Embryonic facial prominence (tissue), 1 donor: ENCODE measurements around the gene NOTCH4.
A peak's percentile ranks its signal among the peaks of the same experiment; 100 is the strongest.
"Not testable (repeated sequence)": the region's sequence is repeated elsewhere in the genome, so short reads cannot be mapped to it uniquely, and the experiment has no call there.

ENCODE experiments used
- DNase-seq: peaks from one replicate; pipeline ENCODE4 v3.0.0-alpha.2; 2016; ENCODE audit errors: extremely low spot score

The NOTCH4 gene

GRCh38 chr6:32216998-32217397 lies 6.9 kb downstream of the NOTCH4 start:
- no peak for DNase-seq

GRCh38 chr6:32216285-32216684 lies 7.6 kb downstream of the NOTCH4 start:
- no peak for DNase-seq

GRCh38 chr6:32215617-32216016 lies 8.2 kb downstream of the NOTCH4 start:
- DNase-seq, result no peak

- DNase-seq, result no peak
Measured at GRCh38 chr6:32214126-32214525, 9.7 kb downstream of the NOTCH4 start.

- no peak for DNase-seq
Measured at GRCh38 chr6:32213649-32214048, 10.2 kb downstream of the NOTCH4 start.

- DNase-seq, result no peak
Measured at GRCh38 chr6:32212076-32212760, 11.6 kb downstream of the NOTCH4 start.

GRCh38 chr6:32211432-32211831 lies 12.4 kb downstream of the NOTCH4 start:
- not testable (repeated sequence) for DNase-seq

- no peak for DNase-seq
Measured at GRCh38 chr6:32210191-32210601, 13.7 kb downstream of the NOTCH4 start.

GRCh38 chr6:32208996-32209395 lies 14.9 kb downstream of the NOTCH4 start:
- no peak for DNase-seq

- DNase-seq, result no peak
Measured at GRCh38 chr6:32204268-32204715, 19.6 kb downstream of the NOTCH4 start.

GRCh38 chr6:32203426-32204267 lies 20.2 kb downstream of the NOTCH4 start:
- no peak for DNase-seq

- no peak for DNase-seq
Measured at GRCh38 chr6:32202186-32202585, 21.7 kb downstream of the NOTCH4 start.

- no peak for DNase-seq
Measured at GRCh38 chr6:32200711-32201475, 23.0 kb downstream of the NOTCH4 start.

GRCh38 chr6:32198866-32199265 lies 25.0 kb downstream of the NOTCH4 start:
- no peak for DNase-seq

- DNase-seq, result no peak
Measured at GRCh38 chr6:32198345-32198696, 25.5 kb downstream of the NOTCH4 start.

GRCh38 chr6:32196682-32197616 lies 26.9 kb downstream of the NOTCH4 start:
- no peak for DNase-seq

- DNase-seq, result peak; percentile 81
Measured at GRCh38 chr6:32195902-32196681, 27.8 kb downstream of the NOTCH4 start.

GRCh38 chr6:32195652-32195901 lies 28.3 kb downstream of the NOTCH4 start:
- DNase-seq, result peak; percentile 97

- no peak for DNase-seq
Measured at GRCh38 chr6:32194825-32195651, 28.8 kb downstream of the NOTCH4 start.

- DNase-seq, result no peak
Measured at GRCh38 chr6:32194388-32194787, 29.5 kb downstream of the NOTCH4 start.
